IMR-90 (cell line): Measurements from ENCODE around the gene PTH1R. TPM values are rescaled to one million over a fixed set of nuclear protein-coding genes. Genes with fewer than 3 reads are reported as not detected.
A peak's percentile ranks its signal among the peaks of the same experiment; 100 is the strongest.

Source experiments
- ATAC-seq: fragments of 200-7000 bp; cut with Tn5 transposase; 2 replicates; pipeline ENCODE4 v1.9.1; 2020; ENCODE audit warnings: low read depth, mild to moderate bottlenecking, moderate library complexity
- BruUV-seq: library from RNA; stranded (reverse); fragments of 400-500 nt; replicated peaks from 2 replicates; lab custom pipeline; 2021; lab: Mats Ljungman, UMichigan
- CTCF ChIA-PET: fragments of 300-600 bp; formaldehyde crosslinking; extraction: SDS; loops from one replicate; lab custom pipeline; 2021; ENCODE audit warnings: antibody characterized with exemption; lab: Yijun Ruan, JAX
- POLR2A ChIA-PET: fragments of 300-600 bp; sonication (Branson Sonifier 250); formaldehyde crosslinking; loops from one replicate; lab custom pipeline; 2022; ENCODE audit warnings: antibody characterized with exemption; ENCODE audit not compliant: unreplicated experiment; lab: Charles Lee
- DNase-seq: peaks from one replicate; pipeline ENCODE4 v3.0.0; 2013
- H2AFZ ChIP-seq: replicated peaks from 2 replicates; pipeline ENCODE3; 2013; ENCODE audit warnings: low read length, mild to moderate bottlenecking; ENCODE audit not compliant: poor library complexity
- H2AK5ac ChIP-seq: 2 replicates; pipeline ENCODE4 v1.6.1; 2013; ENCODE audit warnings: low read depth, low read length, inconsistent platforms
- H2AK9ac ChIP-seq: replicated peaks from 2 replicates; pipeline ENCODE3; 2013; ENCODE audit warnings: mild to moderate bottlenecking, low read depth, low read length, moderate library complexity; ENCODE audit not compliant: poor library complexity
- H2BK120ac ChIP-seq: 2 replicates; pipeline ENCODE4 v1.6.1; 2013; ENCODE audit warnings: low read depth, low read length, inconsistent platforms
- H2BK15ac ChIP-seq: 3 replicates; pipeline ENCODE4 v1.6.1; 2013; ENCODE audit warnings: low read depth, low read length, inconsistent platforms
- H2BK20ac ChIP-seq: 2 replicates; pipeline ENCODE4 v1.6.1; 2013; ENCODE audit warnings: low read depth, mild to moderate bottlenecking, inconsistent platforms, low read length, moderate library complexity
- H2BK5ac ChIP-seq: 2 replicates; pipeline ENCODE4 v1.6.1; 2013; ENCODE audit warnings: mild to moderate bottlenecking, low read depth, low read length, inconsistent platforms; ENCODE audit not compliant: poor library complexity, severe bottlenecking
- H3K14ac ChIP-seq: replicated peaks from 2 replicates; pipeline ENCODE4 v1.6.1; 2013; ENCODE audit warnings: low read depth, low read length, inconsistent platforms
- H3K18ac ChIP-seq: 2 replicates; pipeline ENCODE4 v1.6.1; 2013; ENCODE audit warnings: low read depth, low read length, control low read depth
- H3K23ac ChIP-seq: 2 replicates; pipeline ENCODE4 v1.6.1; 2013; ENCODE audit warnings: low read depth, low read length, inconsistent platforms
- H3K27ac ChIP-seq: 2 replicates; pipeline ENCODE4 v1.5.1; 2013; ENCODE audit warnings: mild to moderate bottlenecking, control low read depth, low read length; ENCODE audit not compliant: insufficient read depth
- H3K27me3 ChIP-seq: 2 replicates; pipeline ENCODE4 v1.6.1; 2013; ENCODE audit warnings: low read length; ENCODE audit not compliant: control insufficient read depth, insufficient read depth
- H3K36me3 ChIP-seq: 2 replicates; pipeline ENCODE4 v1.6.1; 2013; ENCODE audit warnings: low read length, mixed read lengths; ENCODE audit not compliant: control insufficient read depth, insufficient read depth
- H3K4ac ChIP-seq: 2 replicates; pipeline ENCODE4 v1.6.1; 2013; ENCODE audit warnings: low read depth, low read length, inconsistent platforms
- H3K4me1 ChIP-seq: 2 replicates; pipeline ENCODE4 v1.6.1; 2013; ENCODE audit warnings: low read length, mixed read lengths; ENCODE audit not compliant: control insufficient read depth, insufficient read depth
- H3K4me2 ChIP-seq: 2 replicates; pipeline ENCODE4 v1.6.1; 2013; ENCODE audit warnings: low read depth, mild to moderate bottlenecking, control low read depth, low read length, moderate library complexity
- H3K4me3 ChIP-seq: 2 replicates; pipeline ENCODE4 v1.5.1; 2013; ENCODE audit warnings: low read depth, mild to moderate bottlenecking, control low read depth, low read length, moderate library complexity; ENCODE audit not compliant: insufficient read depth
- H3K56ac ChIP-seq: 2 replicates; pipeline ENCODE4 v1.6.1; 2013; ENCODE audit warnings: low read length, inconsistent platforms; ENCODE audit not compliant: insufficient read depth; ENCODE audit errors: extremely low read depth
- H3K79me1 ChIP-seq, 2 experiments: 2 replicates each; pipeline ENCODE4 v1.6.1; 2013; ENCODE audit warnings: low read length in 2 of 2, inconsistent platforms in 1 of 2, low read depth in 1 of 2
- H3K9ac ChIP-seq: 2 replicates; pipeline ENCODE4 v1.6.1; 2013; ENCODE audit warnings: low read depth, low read length, control low read depth
- H3K9me1 ChIP-seq: 2 replicates; pipeline ENCODE4 v1.6.1; 2013; ENCODE audit warnings: low read length, inconsistent platforms; ENCODE audit not compliant: insufficient read depth
- H3K9me3 ChIP-seq: 2 replicates; pipeline ENCODE4 v1.6.1; 2013; ENCODE audit warnings: low read length; ENCODE audit not compliant: control insufficient read depth, insufficient read depth
- H4K20me1 ChIP-seq: 2 replicates; pipeline ENCODE4 v1.6.1; 2013; ENCODE audit warnings: low read length, inconsistent platforms; ENCODE audit not compliant: insufficient read depth
- H4K5ac ChIP-seq: 2 replicates; pipeline ENCODE4 v1.6.1; 2013; ENCODE audit warnings: mild to moderate bottlenecking, low read depth, low read length, control low read depth
- H4K8ac ChIP-seq, 2 experiments: 2 replicates each; pipeline ENCODE4 v1.6.1; 2013; ENCODE audit warnings: low read depth in 2 of 2, low read length in 2 of 2, control low read depth in 1 of 2, inconsistent platforms in 1 of 2
- H4K91ac ChIP-seq: 2 replicates; pipeline ENCODE4 v1.6.1; 2013; ENCODE audit warnings: low read depth, low read length, inconsistent platforms; ENCODE audit not compliant: insufficient read depth
- CTCF ChIP-seq: conservative IDR thresholded peaks from 2 replicates; pipeline ENCODE4 v1.5.1; 2012; ENCODE audit warnings: mild to moderate bottlenecking, low read depth, low read length, improper control_type of control experiment
- MAZ ChIP-seq: IDR thresholded peaks from 2 replicates; pipeline ENCODE4 v1.6.1; 2012; ENCODE audit warnings: low read depth, mild to moderate bottlenecking, low read length, improper control_type of control experiment, moderate library complexity, borderline replicate concordance
- MXI1 ChIP-seq: IDR thresholded peaks from 2 replicates; pipeline ENCODE4 v1.6.1; 2012; ENCODE audit warnings: low read depth, mild to moderate bottlenecking, low read length, moderate library complexity, borderline replicate concordance
- POLR2A ChIP-seq: IDR thresholded peaks from 2 replicates; pipeline ENCODE4 v1.6.1; 2012; ENCODE audit warnings: mild to moderate bottlenecking, low read depth, low read length
- RAD21 ChIP-seq: IDR thresholded peaks from 2 replicates; pipeline ENCODE4 v1.6.1; 2012; ENCODE audit warnings: low read length, improper control_type of control experiment
- RCOR1 ChIP-seq: IDR thresholded peaks from 2 replicates; pipeline ENCODE4 v1.6.1; 2012; ENCODE audit warnings: mild to moderate bottlenecking, low read length, improper control_type of control experiment; ENCODE audit not compliant: insufficient replicate concordance
- RFX5 ChIP-seq: IDR thresholded peaks from 2 replicates; pipeline ENCODE4 v1.8.0; 2012; ENCODE audit warnings: low read depth, mild to moderate bottlenecking, low read length, moderate library complexity
- SMC3 ChIP-seq: fragments of 150-350 bp; IDR thresholded peaks from 2 replicates; pipeline ENCODE4 v1.6.1; 2016; ENCODE audit warnings: low read depth, mild to moderate bottlenecking, antibody characterized with exemption, low read length, moderate library complexity
- WGBS, 2 experiments: methylation state at CpG; one replicate each; pipeline versions ENCODE4 v1.1.5 to v1.1.7; 2013; ENCODE audit warnings: missing lambda C conversion rate in 2 of 2; ENCODE audit not compliant: insufficient read length in 1 of 2; ENCODE audit errors: extremely low coverage in 2 of 2; 5-methylcytosine and 5-hydroxymethylcytosine counted together
- dilution Hi-C: fragments of 300-500 bp; cut with HindIII; formaldehyde crosslinking; loops from one replicate; pipeline ENCODE4 v1.14.3; 2018; ENCODE audit warnings: low sequenced_read_pairs; ENCODE audit not compliant: unreplicated experiment
- in situ Hi-C: fragments of 300-500 bp; cut with MboI; formaldehyde crosslinking; loops from 3 replicates; pipeline ENCODE4 v1.14.3; 2019; ENCODE audit warnings: low sequenced_read_pairs, inconsistent platforms, mixed read lengths
- intact Hi-C: fragments of 100-400 bp; cut with micrococcal nuclease; formaldehyde crosslinking; loops from 2 replicates; pipeline ENCODE4 v1.10.0; 2022
- polyA plus RNA-seq, 3 experiments: library from polyadenylated mRNA; depleted of rRNA; stranded (reverse); fragments of >200 nt; gene quantifications; 2 replicates each; pipeline ENCODE4 v1.2.3, GENCODE V29; 2012; ENCODE audit warnings: low replicate concordance in 1 of 3
- total RNA-seq: library from RNA; depleted of rRNA; stranded (reverse); fragments of >200 nt; gene quantifications from 2 replicates; pipeline ENCODE4 v1.2.3, GENCODE V29; 2012

The PTH1R gene
- total and polyA plus RNA-seq, 2 of the 4 experiments (the other 2 are of a cell fraction), result 0.15 to 0.18 TPM

GRCh38 chr3:46895204-46895660, 17.7 kb downstream of the PTH1R start:
- Histone ChIP-seq H3K4me3 (no peak overlapping the region), H4K20me1 (peaks cover 4% of the 10 kb centered on the region; the same call in 1 of the 2 replicates), H3K9me1 (0 out of 2 replicates have a peak, but pooled peaks cover 3% of the 10 kb centered on the region), H3K23ac (no peak overlapping the region), H3K18ac (no peak overlapping the region), H3K4me1 (no peaks in the 10 kb centered on the region; the same call in 1 of the 2 replicates), H2BK15ac (no peak overlapping the region), H4K91ac (no peak overlapping the region), H3K27me3 (peaks cover 29% of the 10 kb centered on the region), H3K56ac (no peak overlapping the region), H3K27ac (no peak overlapping the region), H3K79me1 (no peaks in the 10 kb centered on the region), H2BK120ac (no peak overlapping the region), H2BK5ac (no peak overlapping the region), H2BK20ac (no peak overlapping the region), H3K9me3 (no peaks in the 10 kb centered on the region), H2AFZ (no peak overlapping the region), H4K5ac (no peak overlapping the region), H3K4ac (no peak overlapping the region), H2AK5ac (no peak overlapping the region), H3K36me3 (no peaks in the 10 kb centered on the region), H3K4me2 (no peak overlapping the region), H3K14ac (no peak overlapping the region), H2AK9ac (no peak overlapping the region), H3K9ac (no peak overlapping the region), H4K8ac (no peak overlapping the region)
- dilution Hi-C loops (no loop called here), in situ Hi-C loops (loop anchor here (5.0 to 25.0 kb wide), 2 partner anchors 193 to 408 kb away; partner anchors contain the start of genes RTP3 and TMIE), intact Hi-C loops (loop anchor here (1.0 kb wide), 2 partner anchors 29 to 190 kb away; no protein-coding TSS in a partner anchor)
- DNase-seq (peak; percentile 34), ATAC-seq (peak; percentile 52)
- WGBS, 2 experiments, result 22% methylated on average over 3 of the region's 5 CpGs; no CpG with 5 or more reads in 1 of the 2 experiments
- TF ChIP-seq SMC3 (peak; percentile 92), MXI1 (no peak), MAZ (peak; percentile 87), RAD21 (peak; percentile 80), RCOR1 (no peak), CTCF (peak; percentile 81), RFX5 (no peak), POLR2A (no peak)
- CTCF ChIA-PET, result interaction anchor here (0.6 to 1.6 kb wide), 2 partner anchors 187 to 203 kb away, joined by 6 to 7 read pairs; no protein-coding TSS in a partner anchor
- POLR2A ChIA-PET, result no interaction called here
- BruUV-seq, result no TSS peak
